Liver (tissue), 9 donors: Measurements from ENCODE around the gene TXNDC17. TPM values are rescaled to one million over a fixed set of nuclear protein-coding genes. Genes with fewer than 3 reads are reported as not detected.
"Not testable (repeated sequence)": the region's sequence is repeated elsewhere in the genome, so short reads cannot be mapped to it uniquely, and the experiment has no call there.

Source experiments
- DNase-seq: peaks from one replicate; pipeline ENCODE4 v3.0.0-alpha.2; 2017; ENCODE audit warnings: low spot score
- H3K27ac ChIP-seq, 2 donors: one replicate each; pipeline ENCODE4 v1.7.0; 2013; ENCODE audit warnings: inconsistent platforms in 2 of 2, low read length in 2 of 2, control low read depth in 1 of 2, low read depth in 1 of 2, mild to moderate bottlenecking in 1 of 2
- H3K27me3 ChIP-seq, 4 donors: one replicate each; pipeline versions ENCODE4 v1.6.1 to v1.7.0; 2013; ENCODE audit warnings: low read length in 3 of 4, inconsistent platforms in 1 of 4, mild to moderate bottlenecking in 1 of 4, moderate library complexity in 1 of 4; ENCODE audit not compliant: control insufficient read depth in 4 of 4, insufficient read depth in 4 of 4
- H3K36me3 ChIP-seq, 4 donors: one replicate each; pipeline versions ENCODE4 v1.6.1 to v1.7.0; 2013; ENCODE audit warnings: low read length in 3 of 4, mild to moderate bottlenecking in 3 of 4, low read depth in 1 of 4, moderate library complexity in 1 of 4; ENCODE audit not compliant: control insufficient read depth in 4 of 4, insufficient read depth in 3 of 4
- H3K4me1 ChIP-seq, 4 donors: one replicate each; pipeline versions ENCODE4 v1.6.1 to v1.7.0; 2013; ENCODE audit warnings: low read length in 3 of 4, mild to moderate bottlenecking in 3 of 4, moderate library complexity in 1 of 4; ENCODE audit not compliant: control insufficient read depth in 4 of 4, insufficient read depth in 4 of 4
- H3K4me3 ChIP-seq, 3 donors: one replicate each; pipeline versions ENCODE4 v1.6.1 to v1.7.0; 2013; ENCODE audit warnings: low read length in 3 of 3, control low read depth in 1 of 3, low read depth in 1 of 3, mild to moderate bottlenecking in 1 of 3
- H3K9ac ChIP-seq, 2 donors: one replicate each; pipeline ENCODE4 v1.7.0; 2013; ENCODE audit warnings: low read length in 2 of 2, mild to moderate bottlenecking in 2 of 2, moderate library complexity in 2 of 2, control low read depth in 1 of 2, low read depth in 1 of 2
- H3K9me3 ChIP-seq, 4 donors: one replicate each; pipeline versions ENCODE4 v1.6.1 to v1.7.0; 2013; ENCODE audit warnings: low read length in 3 of 4; ENCODE audit not compliant: control insufficient read depth in 4 of 4
- ATF3 ChIP-seq: IDR thresholded peaks from 2 replicates; pipeline ENCODE4 v1.6.1; 2016; ENCODE audit warnings: antibody characterized with exemption
- EGR1 ChIP-seq, 2 donors: IDR thresholded peaks; 2 replicates each; pipeline ENCODE4 v1.6.1; 2016 to 2018; ENCODE audit warnings: antibody characterized with exemption in 2 of 2, low read depth in 2 of 2
- FOXA1 ChIP-seq: IDR thresholded peaks from 2 replicates; pipeline ENCODE4 v1.6.1; 2016; ENCODE audit warnings: antibody characterized with exemption
- FOXA2 ChIP-seq: IDR thresholded peaks from 2 replicates; pipeline ENCODE4 v1.6.1; 2016; ENCODE audit warnings: antibody characterized with exemption
- GABPA ChIP-seq, 2 donors: IDR thresholded peaks in 1 of 2; conservative IDR thresholded peaks in 1 of 2; 2 replicates each; pipeline ENCODE4 v1.6.1; 2016; ENCODE audit warnings: antibody characterized with exemption in 2 of 2, mild to moderate bottlenecking in 1 of 2, moderate library complexity in 1 of 2
- HNF4A ChIP-seq, 2 donors: conservative IDR thresholded peaks; 2 replicates each; pipeline ENCODE4 v1.6.1; 2016; ENCODE audit warnings: antibody characterized with exemption in 2 of 2, mild to moderate bottlenecking in 2 of 2
- HNF4G ChIP-seq: IDR thresholded peaks from 2 replicates; pipeline ENCODE4 v1.6.1; 2016; ENCODE audit warnings: antibody characterized with exemption
- JUND ChIP-seq, 2 donors: IDR thresholded peaks; 2 replicates each; pipeline ENCODE4 v1.6.1; 2016; ENCODE audit warnings: antibody characterized with exemption in 2 of 2
- NR2F2 ChIP-seq: IDR thresholded peaks from 2 replicates; pipeline ENCODE4 v1.6.1; 2016; ENCODE audit warnings: antibody characterized with exemption
- RAD21 ChIP-seq, 2 donors: IDR thresholded peaks; 2 replicates each; pipeline ENCODE4 v1.6.1; 2016; ENCODE audit warnings: antibody characterized with exemption in 2 of 2, mild to moderate bottlenecking in 2 of 2
- SP1 ChIP-seq: IDR thresholded peaks from 2 replicates; pipeline ENCODE4 v1.6.1; 2018; ENCODE audit warnings: antibody characterized with exemption, mild to moderate bottlenecking
- TAF1 ChIP-seq: conservative IDR thresholded peaks from 2 replicates; pipeline ENCODE4 v1.6.1; 2016; ENCODE audit warnings: antibody characterized with exemption, mild to moderate bottlenecking
- WGBS: extraction: QIAGEN DNeasy Blood & Tissue Kit; methylation state at CpG from one replicate; pipeline ENCODE4 v1.1.7; 2013; 5-methylcytosine and 5-hydroxymethylcytosine counted together
- polyA plus RNA-seq, 2 donors: library from polyadenylated mRNA; stranded (reverse) in 1 of 2; unstranded in 1 of 2; fragments of 200-250 nt in 1 of 2; fragments of >200 nt in 1 of 2; fragmentation: Nextera tagmentation in 1 of 2; extraction: Ambion mirVana in 1 of 2; gene quantifications; one replicate each; pipeline versions ENCODE4 v1.2.1 to v1.2.3, GENCODE V29; 2013 to 2015
- total RNA-seq, 2 donors: library from RNA; depleted of rRNA; stranded (reverse); fragments of >200 nt; gene quantifications; one replicate each; pipeline ENCODE4 v1.2.3, GENCODE V29; 2014
- TF ChIP-seq, protein P1 (sequence below): IDR thresholded peaks from 2 replicates; pipeline ENCODE4 v1.6.1; 2016; ENCODE audit warnings: antibody characterized with exemption
- TF ChIP-seq, protein P2 (sequence below): IDR thresholded peaks from 2 replicates; pipeline ENCODE4 v1.6.1; 2016; ENCODE audit warnings: antibody characterized with exemption
- TF ChIP-seq, protein P3 (sequence below): fragments of 150-350 bp; IDR thresholded peaks from 2 replicates; pipeline ENCODE4 v1.5.1; 2017; ENCODE audit warnings: improper control_type of control experiment, low read depth, low read length; ENCODE audit not compliant: missing input control
- TF ChIP-seq, protein P4 (sequence below): IDR thresholded peaks from 2 replicates; pipeline ENCODE4 v1.6.1; 2016; ENCODE audit warnings: antibody characterized with exemption, mild to moderate bottlenecking
- donor health status: healthy.
- donor health status: healthy.
- donor health status: healthy.
- donor health status: healthy.
- donor health status: healthy.

Gene TXNDC17
- total and polyA plus RNA-seq, 4 donors = 32.9 to 329 (median 99.6) TPM

DNA sequence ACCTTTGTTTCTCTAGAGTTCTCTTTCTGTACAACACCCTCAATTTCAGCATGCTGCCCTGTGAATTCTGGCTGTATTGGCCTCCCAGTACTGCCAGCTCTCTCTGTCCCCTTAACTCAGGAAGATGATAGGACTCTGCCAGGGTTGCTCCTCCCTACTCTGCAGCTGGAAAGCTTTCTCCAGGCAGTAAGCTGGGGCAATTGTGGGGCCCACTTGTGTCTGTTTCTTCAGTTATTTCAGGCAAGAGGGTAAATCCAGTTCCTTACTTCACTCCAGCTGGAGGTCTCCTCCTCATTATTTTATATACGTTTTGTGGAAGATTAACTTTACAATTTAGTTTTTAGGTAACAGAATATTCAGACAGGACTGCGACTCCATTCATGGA, 20.6 kb downstream of the TXNDC17 start:
- Histone ChIP-seq H3K36me3 (no peaks in the 10 kb centered on the region), H3K9me3 (no peaks in the 10 kb centered on the region), H3K4me1 (peaks cover 0 to 6% (median 4%) of the 10 kb centered on the region in 4 donors), H3K4me3 (no peak overlapping the region), H3K9ac (no peak overlapping the region), H3K27me3 (no peaks in the 10 kb centered on the region), H3K27ac (no peak overlapping the region)
- 89% methylated on average over 2 of the region's 2 CpGs for WGBS
- DNase-seq = no peak
- TF ChIP-seq, protein P1, sequence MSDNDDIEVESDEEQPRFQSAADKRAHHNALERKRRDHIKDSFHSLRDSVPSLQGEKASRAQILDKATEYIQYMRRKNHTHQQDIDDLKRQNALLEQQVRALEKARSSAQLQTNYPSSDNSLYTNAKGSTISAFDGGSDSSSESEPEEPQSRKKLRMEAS = no peak
- no peak for TF ChIP-seq HNF4G
- no peak for TF ChIP-seq FOXA1
- TF ChIP-seq, protein P2, sequence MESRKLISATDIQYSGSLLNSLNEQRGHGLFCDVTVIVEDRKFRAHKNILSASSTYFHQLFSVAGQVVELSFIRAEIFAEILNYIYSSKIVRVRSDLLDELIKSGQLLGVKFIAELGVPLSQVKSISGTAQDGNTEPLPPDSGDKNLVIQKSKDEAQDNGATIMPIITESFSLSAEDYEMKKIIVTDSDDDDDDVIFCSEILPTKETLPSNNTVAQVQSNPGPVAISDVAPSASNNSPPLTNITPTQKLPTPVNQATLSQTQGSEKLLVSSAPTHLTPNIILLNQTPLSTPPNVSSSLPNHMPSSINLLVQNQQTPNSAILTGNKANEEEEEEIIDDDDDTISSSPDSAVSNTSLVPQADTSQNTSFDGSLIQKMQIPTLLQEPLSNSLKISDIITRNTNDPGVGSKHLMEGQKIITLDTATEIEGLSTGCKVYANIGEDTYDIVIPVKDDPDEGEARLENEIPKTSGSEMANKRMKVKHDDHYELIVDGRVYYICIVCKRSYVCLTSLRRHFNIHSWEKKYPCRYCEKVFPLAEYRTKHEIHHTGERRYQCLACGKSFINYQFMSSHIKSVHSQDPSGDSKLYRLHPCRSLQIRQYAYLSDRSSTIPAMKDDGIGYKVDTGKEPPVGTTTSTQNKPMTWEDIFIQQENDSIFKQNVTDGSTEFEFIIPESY = no peak
- TF ChIP-seq, protein P3, sequence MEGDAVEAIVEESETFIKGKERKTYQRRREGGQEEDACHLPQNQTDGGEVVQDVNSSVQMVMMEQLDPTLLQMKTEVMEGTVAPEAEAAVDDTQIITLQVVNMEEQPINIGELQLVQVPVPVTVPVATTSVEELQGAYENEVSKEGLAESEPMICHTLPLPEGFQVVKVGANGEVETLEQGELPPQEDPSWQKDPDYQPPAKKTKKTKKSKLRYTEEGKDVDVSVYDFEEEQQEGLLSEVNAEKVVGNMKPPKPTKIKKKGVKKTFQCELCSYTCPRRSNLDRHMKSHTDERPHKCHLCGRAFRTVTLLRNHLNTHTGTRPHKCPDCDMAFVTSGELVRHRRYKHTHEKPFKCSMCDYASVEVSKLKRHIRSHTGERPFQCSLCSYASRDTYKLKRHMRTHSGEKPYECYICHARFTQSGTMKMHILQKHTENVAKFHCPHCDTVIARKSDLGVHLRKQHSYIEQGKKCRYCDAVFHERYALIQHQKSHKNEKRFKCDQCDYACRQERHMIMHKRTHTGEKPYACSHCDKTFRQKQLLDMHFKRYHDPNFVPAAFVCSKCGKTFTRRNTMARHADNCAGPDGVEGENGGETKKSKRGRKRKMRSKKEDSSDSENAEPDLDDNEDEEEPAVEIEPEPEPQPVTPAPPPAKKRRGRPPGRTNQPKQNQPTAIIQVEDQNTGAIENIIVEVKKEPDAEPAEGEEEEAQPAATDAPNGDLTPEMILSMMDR = no peak
- TF ChIP-seq, protein P4, sequence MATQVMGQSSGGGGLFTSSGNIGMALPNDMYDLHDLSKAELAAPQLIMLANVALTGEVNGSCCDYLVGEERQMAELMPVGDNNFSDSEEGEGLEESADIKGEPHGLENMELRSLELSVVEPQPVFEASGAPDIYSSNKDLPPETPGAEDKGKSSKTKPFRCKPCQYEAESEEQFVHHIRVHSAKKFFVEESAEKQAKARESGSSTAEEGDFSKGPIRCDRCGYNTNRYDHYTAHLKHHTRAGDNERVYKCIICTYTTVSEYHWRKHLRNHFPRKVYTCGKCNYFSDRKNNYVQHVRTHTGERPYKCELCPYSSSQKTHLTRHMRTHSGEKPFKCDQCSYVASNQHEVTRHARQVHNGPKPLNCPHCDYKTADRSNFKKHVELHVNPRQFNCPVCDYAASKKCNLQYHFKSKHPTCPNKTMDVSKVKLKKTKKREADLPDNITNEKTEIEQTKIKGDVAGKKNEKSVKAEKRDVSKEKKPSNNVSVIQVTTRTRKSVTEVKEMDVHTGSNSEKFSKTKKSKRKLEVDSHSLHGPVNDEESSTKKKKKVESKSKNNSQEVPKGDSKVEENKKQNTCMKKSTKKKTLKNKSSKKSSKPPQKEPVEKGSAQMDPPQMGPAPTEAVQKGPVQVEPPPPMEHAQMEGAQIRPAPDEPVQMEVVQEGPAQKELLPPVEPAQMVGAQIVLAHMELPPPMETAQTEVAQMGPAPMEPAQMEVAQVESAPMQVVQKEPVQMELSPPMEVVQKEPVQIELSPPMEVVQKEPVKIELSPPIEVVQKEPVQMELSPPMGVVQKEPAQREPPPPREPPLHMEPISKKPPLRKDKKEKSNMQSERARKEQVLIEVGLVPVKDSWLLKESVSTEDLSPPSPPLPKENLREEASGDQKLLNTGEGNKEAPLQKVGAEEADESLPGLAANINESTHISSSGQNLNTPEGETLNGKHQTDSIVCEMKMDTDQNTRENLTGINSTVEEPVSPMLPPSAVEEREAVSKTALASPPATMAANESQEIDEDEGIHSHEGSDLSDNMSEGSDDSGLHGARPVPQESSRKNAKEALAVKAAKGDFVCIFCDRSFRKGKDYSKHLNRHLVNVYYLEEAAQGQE = no peak
- no peak for TF ChIP-seq TAF1
- TF ChIP-seq EGR1 (IDR thresholded peaks at IDR 0.05; ENCODE audit: low read depth in 2 of 2) = no peak
- TF ChIP-seq HNF4A (conservative IDR thresholded peaks at IDR 0.05) = no peak
- no peak for TF ChIP-seq NR2F2
- no peak for TF ChIP-seq GABPA (IDR thresholded peaks at IDR 0.05 in 1 of 2, conservative IDR thresholded peaks at IDR 0.05 in 1 of 2)
- no peak for TF ChIP-seq JUND (IDR thresholded peaks at IDR 0.05)
- no peak for TF ChIP-seq RAD21 (IDR thresholded peaks at IDR 0.05)
- no peak for TF ChIP-seq SP1
- no peak for TF ChIP-seq FOXA2
- no peak for TF ChIP-seq ATF3

DNA sequence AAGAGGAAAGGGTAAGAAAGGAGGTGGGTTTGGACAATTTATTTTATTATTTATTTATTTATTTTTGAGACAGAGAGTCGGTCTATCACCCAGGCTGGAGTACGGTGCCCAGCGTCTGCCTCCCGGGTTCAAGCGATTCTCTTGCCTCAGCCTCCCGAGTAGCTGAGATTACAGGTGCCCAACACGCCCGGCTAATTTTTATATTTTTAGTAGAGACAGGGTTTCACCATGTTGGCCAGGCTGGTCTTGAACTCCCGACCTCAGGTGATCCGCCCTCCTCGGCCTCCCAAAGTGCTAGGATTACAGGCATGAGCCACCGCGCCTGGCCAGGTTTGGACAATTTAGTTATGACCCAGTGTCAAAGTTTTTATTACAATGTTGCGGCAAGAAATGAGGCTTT, 22.3 kb downstream of the TXNDC17 start:
- not testable (repeated sequence) for H3K36me3 ChIP-seq, DNase-seq, H3K9me3 ChIP-seq, H3K27ac ChIP-seq, H3K4me1 ChIP-seq, H3K4me3 ChIP-seq, H3K27me3 ChIP-seq, H3K9ac ChIP-seq
- 94% methylated on average over 14 of the region's 14 CpGs for WGBS
